Measurements from ENCODE around the gene AADAT.
"Not testable (repeated sequence)": the region's sequence is repeated elsewhere in the genome, so short reads cannot be mapped to it uniquely, and the experiment has no call there.

AADAT gene

DNA sequence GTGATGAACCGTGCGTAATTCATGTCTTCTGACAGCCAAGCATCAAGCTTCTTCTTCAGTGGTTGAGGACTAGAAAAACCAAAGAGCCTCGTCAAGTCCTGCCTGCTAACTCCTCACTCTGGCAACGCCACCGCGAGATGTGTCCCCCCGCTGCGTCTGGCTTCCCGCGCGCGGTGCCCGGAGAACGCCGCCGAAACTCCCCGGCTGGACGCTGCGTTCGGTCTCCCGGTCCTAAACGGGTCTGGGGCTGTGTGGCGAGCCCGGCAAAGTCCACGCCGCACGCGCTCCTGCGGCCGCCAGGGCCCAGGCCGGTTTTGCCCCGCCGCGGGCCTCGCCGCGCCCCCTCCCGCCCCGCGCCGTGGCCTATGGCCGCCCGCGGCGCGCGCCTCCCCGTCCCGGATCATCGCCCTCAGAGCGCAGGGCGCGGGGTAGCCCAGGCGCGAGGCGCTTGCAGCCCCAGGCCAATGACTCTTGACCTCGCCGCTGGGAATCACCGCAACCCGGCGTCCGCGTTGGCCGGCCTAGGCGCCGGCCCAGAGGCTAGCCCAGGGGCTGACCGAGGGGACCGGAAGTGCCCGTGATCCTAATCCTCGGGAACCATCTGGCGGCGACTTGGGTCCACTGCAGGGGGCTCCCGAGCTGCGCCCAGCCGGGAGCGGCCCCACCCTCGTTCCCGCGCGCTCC lies at the start of gene AADAT:
Gene AADAT (minus strand): TSS at position 289 of the 684 bp plus-strand sequence. CDS start 266 bp downstream, at position 23.
- peak; percentile 44 to 92 (median 90) for DNase-seq

DNA sequence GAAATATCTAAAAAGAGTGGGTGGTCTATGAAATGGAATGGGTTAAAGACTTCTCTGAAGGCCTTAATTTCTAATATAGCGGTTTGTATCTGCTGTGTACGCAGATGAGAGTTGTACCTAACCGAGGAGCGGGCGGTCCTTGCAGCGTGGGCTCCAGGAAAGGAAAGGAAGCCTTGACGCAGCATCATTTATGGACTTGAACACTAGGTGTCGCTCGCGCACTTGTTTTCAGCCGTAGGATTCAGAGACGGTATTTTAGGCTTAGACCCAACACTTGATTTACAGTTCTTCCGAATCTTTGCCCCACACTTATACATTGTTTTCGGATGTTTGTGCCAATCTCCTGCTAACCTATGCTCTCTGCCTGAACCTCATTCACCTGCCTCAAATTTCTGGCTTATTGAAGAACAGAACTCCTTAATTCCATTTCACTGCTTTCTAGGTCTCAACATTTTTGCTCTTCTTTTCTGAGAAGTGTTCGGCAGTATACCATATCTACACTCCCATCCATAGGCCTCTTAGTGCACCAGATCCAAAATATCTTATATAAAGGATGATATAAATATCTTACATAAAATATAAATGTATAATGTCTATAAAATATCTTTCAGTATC lies 48.9 kb upstream of the AADAT start:
- peak; percentile 47 to 88 (median 56) for DNase-seq

DNA sequence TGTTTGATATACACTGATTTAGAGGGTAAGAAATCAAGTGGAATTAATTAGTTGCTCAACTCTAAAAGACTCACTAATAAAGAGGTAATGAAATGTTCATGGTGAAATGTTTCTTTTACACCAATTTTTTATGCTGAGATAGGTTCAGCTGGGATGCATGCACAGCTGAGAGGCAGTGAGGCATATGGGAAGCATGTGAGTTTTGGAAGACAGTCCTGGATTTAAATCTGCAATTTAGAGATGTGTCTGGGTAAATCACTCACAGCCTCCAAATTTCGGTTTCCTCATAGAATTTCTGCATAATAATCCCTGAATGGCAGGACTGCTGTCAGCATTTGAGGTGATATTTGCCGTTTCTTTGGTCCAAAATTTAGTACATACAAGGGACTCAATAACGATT lies 48.2 kb upstream of the AADAT start:
- DNase-seq, result no peak

DNA sequence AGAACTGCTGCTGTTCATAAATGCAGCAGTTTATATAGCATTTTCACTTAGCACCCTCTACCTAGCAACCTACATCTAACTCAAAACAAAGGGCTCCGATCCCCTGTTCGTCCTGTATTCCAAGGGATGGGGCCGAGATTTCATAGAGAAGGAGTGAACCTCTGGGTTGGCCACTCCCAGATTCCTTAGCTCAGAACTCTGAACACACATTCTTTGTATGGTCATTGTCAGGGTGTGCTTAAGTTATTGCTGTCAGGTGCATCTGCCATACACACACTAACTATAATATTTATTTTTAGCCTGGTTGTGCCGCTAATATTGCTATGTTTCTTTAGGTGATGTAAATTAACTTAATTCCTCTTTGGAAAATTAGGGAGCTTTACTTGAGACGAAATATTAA lies 47.7 kb upstream of the AADAT start:
- no peak for DNase-seq

DNA sequence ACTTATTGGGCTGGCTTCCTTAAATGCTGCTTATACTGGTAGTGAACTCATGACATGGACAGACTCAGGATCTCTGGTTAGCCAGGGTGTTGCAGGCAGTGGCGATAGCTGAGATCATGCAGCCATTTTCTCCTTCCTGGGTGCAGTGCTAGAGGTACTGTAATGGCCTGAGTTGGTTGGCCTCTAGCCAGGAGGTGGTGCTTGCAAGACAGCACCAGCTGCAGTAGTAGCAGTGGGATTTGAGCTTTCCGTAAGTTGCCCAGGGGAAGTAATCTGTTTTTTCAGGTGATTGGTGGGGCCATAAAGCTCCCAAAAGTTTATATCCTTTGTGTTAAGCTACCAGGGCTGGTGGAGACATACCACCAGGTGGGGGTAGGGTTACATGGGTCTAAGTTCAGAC lies 45.1 kb upstream of the AADAT start:
- DNase-seq, result no peak

DNA sequence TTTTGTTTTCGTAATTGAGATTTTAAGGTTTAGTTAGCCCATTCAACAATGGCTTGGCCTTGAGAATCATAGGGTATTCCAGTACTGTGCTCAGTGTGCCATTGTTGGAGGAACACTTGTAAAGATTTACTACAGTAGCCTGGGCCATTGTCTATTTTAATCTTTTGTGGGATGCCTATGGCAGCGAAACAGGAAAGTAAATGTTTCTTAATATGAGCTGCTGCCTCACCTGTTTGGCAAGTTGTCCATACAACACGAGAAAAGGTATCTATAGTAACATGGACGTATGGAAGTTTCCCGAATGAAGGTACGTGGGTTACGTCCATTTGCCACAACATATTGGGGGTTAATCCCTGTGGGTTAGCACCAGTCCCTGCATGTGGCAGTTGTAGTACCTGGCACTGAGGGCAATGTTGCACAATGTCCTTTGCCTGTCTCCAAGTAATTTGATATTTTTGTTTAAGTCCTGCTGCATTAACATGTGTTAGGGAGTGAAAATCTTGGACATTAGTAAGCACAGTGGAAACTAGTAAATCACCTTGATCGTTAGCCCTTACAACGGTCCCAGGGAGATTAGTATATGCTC lies 38.6 kb upstream of the AADAT start:
- no peak for DNase-seq

DNA sequence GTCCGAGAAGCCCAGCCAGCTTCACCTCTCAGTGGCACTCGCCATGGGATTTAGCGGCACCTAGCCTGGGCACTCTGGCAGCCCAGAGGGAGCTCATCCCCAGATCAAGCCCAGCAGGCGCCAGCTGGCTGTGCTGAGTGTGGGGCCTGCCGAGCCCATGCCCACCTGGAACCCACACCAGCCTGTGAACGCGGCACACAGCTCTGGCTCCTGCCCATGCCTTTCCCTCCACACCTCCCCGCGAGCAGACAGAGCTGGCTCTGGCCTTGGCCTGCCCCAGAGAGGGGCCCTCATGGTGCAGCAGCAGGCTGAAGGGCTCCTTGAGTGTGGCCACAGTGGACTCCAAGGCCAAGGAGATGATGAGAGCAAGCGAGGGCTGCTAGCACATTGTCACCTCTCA lies 38.0 kb upstream of the AADAT start:
- no peak for DNase-seq

DNA sequence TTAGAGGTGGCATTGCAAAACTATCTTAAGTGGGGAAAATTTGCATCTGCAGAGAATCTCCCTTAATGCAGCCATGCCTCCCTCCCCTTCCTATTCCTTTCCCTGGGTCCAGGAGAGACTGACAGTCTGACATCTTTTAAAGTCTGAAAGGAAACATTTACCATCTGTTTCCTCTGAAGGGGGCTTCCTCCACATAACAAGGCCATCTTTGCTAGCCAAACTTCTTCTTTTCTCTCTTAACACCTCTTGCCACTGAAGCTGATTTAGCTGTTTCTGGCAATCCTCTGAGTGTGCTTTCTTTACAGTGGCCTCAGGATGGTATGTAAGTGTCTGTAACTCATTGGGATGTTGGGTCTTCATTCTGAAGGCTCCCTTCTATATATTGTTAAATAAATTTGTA lies 34.6 kb upstream of the AADAT start:
- DNase-seq, result no peak

DNA sequence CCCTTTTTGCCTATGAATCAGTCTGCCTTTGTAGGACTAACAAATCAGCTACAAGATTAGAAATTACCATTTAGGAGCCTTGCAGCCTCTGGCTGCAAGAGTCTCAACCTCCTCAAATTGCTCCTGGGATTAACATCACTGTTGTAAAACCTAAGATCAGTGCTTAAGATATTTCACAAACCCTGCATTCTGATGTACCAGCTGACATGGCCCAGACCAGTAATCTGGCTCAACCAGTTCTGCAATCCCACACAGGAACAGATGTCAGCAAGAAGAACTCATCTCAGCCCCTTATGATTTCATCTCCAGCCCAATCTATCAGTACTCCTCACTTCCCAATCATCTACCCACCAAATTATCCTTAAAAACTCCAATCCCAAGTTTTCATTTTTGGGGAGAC lies 32.5 kb upstream of the AADAT start:
- no peak for DNase-seq

DNA sequence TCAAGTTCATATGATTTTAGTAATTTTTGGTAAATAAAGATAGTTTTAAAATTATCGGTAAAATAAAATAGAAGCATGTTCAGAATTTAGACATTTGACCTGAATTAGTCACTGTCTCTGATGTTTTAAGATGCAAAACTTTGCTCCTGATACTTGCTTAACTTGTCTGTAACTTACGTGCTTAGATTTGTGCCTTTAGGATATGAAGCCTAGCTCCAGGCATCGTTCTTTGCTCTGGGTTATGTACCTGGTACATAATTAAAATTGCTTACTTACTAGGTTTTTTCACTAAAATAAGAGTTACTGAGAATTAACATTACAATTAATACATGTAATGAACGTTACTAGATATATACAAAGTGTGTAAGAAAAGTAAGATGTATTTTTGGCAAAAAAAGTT lies 24.9 kb upstream of the AADAT start:
- DNase-seq, result no peak

DNA sequence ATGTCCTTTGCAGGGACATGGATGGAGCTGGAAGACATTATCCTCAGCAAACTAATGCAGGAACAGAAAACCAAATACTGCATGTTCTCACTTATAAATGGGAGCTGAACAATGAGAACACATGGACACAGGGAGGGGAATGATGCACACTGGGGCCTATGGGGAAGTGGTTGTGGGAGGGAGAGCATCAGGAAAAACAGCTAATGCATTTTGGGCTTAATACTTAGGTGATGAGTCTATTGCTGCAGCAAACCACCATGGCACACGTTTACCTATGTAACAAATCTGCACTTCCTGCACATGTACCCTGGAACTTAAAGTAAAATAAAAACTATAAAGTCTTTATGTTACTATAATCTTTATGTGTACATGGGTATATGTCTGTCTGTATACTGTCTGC lies 24.4 kb upstream of the AADAT start:
- not testable (repeated sequence) for DNase-seq

DNA sequence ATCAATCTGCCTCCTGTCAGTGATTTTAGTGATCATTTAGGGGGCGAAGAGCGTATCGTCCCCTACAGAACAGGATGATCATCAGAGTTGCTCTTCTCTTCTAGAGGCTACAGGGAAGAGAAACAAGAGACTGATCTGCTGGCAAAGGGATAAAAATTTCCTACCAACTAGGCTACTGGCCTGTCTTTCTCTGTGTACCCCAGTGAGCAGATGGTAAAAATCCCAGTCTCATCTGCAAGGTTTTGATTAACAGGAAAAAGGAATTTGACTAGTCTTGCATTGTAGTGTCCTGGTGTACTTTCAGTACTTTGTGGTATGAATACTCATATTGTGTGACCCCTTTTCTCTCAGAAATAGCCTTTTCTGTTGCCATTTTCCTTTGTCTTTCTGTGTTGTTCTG lies 21.8 kb upstream of the AADAT start:
- no peak for DNase-seq

DNA sequence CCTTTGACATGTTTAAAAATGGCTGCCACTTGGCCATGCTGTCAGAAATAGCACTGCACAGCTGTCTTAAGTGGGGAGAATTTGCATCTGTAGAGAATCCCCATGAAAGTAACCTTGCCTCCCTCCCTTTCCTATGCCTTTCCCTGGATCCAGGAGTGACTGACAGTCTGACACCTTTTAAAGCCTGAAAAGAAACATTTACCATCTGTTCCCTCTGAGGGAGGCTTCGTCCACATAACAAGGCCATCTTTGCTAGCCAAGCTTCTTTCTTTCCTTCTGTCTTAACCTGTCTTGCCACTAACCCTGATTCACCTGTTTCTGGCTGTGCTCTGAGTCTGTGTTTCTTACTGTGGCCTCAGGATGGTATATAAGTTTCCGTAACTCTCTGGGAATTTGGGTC lies 21.3 kb upstream of the AADAT start:
- DNase-seq, result no peak

DNA sequence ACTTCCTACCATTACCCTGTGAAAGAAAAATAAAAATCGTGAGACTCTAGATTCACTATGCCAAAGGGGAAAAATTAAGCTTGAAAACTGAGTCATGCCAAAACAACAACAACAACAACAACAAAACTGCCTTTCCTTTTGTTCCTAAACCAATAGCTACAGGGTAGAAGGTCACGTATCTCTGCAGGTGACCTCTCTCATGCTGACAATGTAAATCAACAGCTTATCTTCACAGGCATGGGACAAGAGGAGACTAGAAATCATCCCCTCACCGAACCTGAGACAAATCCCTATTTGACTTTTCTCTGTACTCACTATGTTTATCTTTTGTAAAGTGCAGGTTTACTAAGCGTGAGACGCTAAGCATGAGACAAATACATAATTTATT lies 20.5 kb upstream of the AADAT start:
- peak in 1 of 3 experiments; percentile 4 for DNase-seq

DNA sequence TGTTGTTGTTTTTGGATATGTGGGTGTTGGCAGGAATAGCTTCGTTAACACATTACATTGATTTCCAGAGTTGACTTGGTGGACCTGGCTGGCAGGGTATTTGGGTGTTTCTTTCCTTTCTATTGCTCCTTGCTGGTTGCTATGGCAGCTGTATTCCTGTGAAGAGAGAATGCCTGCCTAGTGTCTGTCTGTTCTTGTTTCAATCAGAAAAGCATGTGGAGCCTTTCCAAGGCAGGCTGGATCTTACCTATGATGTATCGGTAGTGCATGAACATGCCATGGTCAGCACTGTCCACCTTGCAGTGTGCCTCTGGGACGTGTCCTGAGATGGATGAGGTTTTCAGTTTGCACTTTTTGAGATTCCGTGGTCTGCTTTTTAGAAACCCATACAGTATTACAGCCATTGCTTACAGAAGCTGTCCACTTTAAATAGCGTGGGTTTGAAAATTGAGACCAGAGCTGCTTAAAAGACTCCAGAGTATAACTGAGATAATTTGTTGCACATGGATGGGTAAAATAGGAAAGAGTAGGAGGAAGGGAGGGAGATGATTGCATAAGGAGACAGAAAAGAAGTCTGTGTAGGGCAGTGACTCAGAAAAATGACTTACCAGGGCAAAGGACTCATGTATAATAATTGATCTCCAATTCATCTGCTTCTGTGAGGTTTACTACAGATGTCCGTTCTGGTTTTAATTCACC lies 20.0 kb upstream of the AADAT start:
- peak in 1 of 3 experiments; percentile 14 for DNase-seq

DNA sequence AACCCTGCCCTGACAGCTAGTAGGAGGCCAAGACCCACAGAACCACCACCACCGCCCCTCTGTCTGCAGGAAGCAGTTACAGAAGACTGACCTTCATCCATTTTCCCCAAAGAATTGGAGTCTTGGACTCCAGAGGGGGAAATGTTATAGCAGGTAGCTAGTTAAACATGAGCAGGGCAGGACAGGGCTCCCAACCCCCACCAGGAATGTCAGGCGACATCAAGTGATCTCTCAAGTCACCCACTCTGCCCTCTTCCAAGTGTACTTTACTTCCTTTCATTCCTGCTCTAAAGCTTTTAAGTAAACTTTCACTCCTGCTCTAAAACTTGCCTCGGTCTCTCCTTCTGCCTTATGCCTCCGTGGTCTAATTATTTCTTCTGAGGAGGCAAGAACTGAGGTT lies 17.1 kb upstream of the AADAT start:
- DNase-seq, result no peak

DNA sequence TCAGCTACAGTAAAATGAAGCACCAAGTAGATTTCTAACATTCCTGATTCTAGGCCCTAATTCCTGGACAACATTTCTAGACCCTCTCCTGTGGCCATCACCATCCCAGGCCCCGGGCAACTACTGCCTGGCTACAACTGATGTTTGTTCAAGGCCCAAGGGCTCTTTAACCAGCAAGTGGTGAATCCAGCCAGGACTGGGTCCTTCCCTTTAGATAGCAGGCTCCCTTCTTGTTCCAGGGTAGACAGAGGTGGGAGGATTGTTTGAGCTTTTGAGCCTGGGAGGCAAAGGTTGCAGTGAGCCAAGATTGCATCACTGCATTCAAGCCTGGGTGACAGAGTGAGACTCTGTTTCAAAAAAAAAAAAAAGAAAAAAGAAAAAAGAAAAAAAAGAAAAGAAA lies 12.7 kb upstream of the AADAT start:
- no peak for DNase-seq

DNA sequence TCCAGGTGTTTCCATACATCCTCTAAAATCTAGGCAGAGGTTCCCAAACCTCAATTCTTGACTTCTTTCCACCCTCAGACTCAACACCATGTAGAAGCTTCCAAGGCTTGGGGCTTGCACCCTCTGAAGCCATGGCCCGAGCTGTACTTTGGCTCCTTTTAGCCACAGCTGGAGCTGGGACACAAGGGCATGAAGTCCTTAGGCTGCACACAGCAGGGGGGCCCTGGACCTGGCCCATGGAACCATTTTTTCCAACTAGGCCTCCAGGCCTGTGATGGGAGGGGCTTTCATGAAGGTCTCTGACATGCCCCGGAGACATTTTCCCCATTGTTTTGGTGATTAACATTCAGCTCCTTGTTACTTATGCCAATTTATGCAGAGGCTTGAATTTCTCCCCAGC lies 8.4 kb upstream of the AADAT start:
- DNase-seq, result not testable (repeated sequence)

DNA sequence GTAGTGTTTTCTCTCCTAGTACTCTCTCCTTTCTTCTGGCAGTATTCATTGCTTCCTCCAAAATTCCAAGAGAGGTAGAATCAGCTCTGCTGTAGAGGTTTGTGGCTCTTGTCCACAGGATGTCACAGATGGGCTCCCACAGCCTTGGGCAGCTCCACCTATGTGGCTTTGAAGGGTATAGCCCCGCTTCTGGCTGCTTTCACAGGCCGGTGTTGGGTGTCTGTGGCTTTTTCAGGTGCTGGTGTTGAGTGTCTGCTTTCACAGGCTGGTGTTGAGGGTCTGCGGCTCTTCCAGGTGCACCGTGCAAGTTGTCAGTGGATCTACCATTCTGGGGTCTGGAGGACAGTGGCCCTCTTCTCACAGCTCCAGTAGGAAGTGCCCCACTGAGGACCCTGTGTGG lies 7.9 kb upstream of the AADAT start:
- no peak for DNase-seq

DNA sequence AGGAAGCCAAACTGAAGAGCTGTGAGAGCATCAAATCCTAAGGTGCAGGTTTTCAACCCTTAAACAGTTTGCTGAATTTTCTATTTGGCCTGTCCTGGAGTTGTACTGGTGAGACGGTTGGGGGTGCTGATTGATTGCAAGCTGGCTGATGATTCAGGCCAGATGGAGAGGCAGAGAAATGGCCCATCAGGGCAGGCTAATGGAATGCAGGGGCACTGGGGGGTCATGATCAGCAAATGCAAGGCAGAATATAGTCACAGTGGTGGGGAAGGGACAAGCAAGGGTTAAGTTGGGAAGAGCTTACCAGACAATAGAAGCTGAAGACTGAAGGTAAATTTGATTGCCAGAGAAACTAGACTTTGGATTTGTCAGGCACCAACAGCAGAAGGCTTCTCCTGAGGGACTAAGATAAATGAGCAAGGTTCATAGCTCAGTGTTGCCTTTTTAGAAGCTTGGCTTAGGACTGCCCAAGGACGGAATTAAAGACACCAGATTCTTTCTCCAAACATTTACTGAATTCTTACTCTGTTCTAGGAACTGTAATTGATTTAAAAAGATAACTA lies 4.3 kb upstream of the AADAT start:
- DNase-seq, result no peak

DNA sequence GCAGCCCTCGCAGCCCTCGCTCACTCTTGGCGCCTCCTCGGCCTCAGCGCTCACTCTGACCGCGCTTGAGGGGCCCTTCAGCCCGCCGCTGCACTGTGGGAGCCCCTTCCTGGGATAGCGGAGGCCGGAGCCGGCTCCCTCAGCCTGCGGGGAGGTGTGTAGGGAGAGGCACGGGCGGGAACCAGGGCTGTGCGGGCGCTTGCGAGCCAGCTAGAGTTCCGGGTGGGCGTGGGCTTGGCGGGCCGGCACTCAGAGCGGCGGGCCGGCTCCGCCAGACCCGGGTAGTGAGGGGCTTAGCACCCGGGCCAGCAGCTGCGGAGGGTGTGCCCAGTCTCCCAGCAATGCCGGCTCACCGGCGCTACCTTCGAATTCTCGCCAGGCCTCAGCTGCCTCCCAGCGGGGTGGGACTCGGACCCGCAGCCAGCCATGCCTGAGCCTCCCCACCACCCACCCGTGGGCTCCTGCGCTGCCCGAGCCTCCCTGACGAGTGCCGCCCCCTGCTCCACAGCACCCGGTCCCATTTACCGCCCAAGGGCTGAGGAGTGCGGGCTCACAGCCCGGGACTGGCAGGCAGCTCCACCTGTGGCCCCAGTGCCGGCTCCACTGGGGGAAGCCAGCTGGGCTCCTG lies 1.4 kb upstream of the AADAT start:
- no peak for DNase-seq

DNA sequence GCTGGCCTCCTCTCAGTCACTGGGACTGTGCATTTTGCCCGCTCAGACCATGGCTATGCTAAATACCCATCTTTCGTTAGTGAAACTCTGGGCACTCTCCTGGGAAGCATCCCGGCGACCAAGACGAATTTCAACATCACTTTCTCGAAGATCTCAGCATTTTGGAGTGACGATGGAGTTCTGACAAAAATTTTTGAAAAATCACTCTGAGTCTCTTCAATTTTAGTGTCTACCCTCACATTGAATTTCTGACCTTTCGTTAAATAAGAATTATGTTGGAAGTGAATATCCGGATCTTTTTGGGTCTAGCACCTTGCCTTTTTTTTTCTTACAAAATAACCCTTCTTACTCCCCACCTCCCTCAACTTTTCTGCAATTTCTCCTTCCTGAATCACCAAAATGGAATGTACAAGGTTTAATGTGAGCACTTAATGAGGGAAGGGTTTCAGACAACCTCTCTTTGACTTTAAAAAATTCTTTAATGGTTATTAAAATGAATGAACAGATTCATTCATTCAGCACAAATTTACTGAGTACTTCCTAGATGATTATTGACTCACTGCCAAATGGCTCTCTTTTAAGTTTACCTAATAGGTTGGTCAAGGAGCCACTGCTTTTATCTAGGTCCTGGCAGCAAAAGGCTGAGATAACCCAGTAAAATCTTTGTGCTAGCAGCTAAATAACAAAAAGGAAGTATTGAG lies 746 bp upstream of the AADAT start:
- DNase-seq, result peak in 1 of 3 experiments; percentile 46
